OCI-LY1 (cell line): ENCODE data around the gene SULT1A3.
"Not testable (repeated sequence)": the region's sequence is repeated elsewhere in the genome, so short reads cannot be mapped to it uniquely, and the experiment has no call there.

Source experiments
- H2AFZ ChIP-seq: fragments of 200-600 bp; sonication (generic), shearing (Covaris generic); 2 replicates; pipeline ENCODE4 v1.6.0; 2014; ENCODE audit warnings: antibody characterized with exemption, mild to moderate bottlenecking, low read length
- H3F3A ChIP-seq: fragments of 200-600 bp; sonication (generic), shearing (Covaris generic); 2 replicates; pipeline ENCODE4 v1.6.0; 2014; ENCODE audit warnings: mild to moderate bottlenecking, antibody characterized with exemption, low read length, moderate library complexity; ENCODE audit not compliant: insufficient read depth
- H3K27ac ChIP-seq: fragments of 200-600 bp; sonication (generic); 2 replicates; pipeline ENCODE4 v1.5.1; 2014; ENCODE audit warnings: low read length, mixed run types, mild to moderate bottlenecking, low read depth; ENCODE audit not compliant: poor library complexity, severe bottlenecking
- H3K27me3 ChIP-seq: fragments of 200-600 bp; sonication (generic); 2 replicates; pipeline ENCODE4 v1.6.0; 2014; ENCODE audit warnings: antibody characterized with exemption, mild to moderate bottlenecking, low read length, moderate library complexity; ENCODE audit not compliant: insufficient read depth
- H3K36me3 ChIP-seq: fragments of 200-600 bp; sonication (generic); 2 replicates; pipeline ENCODE4 v1.6.1; 2014; ENCODE audit warnings: mild to moderate bottlenecking, antibody characterized with exemption, low read length, moderate library complexity, mixed read lengths; ENCODE audit not compliant: insufficient read depth
- H3K4me1 ChIP-seq: fragments of 200-600 bp; sonication (generic); 2 replicates; pipeline ENCODE4 v1.5.1; 2014; ENCODE audit warnings: mild to moderate bottlenecking, low read length, moderate library complexity; ENCODE audit not compliant: insufficient read depth, severe bottlenecking
- H3K4me2 ChIP-seq: fragments of 200-600 bp; sonication (generic), shearing (Covaris generic); 2 replicates; pipeline ENCODE4 v1.6.1; 2014; ENCODE audit warnings: low read length
- H3K4me3 ChIP-seq: fragments of 200-600 bp; sonication (generic); 2 replicates; pipeline ENCODE4 v1.5.1; 2014; ENCODE audit warnings: low read length, low read depth, mild to moderate bottlenecking, mixed read lengths; ENCODE audit not compliant: poor library complexity, severe bottlenecking
- H3K79me2 ChIP-seq: fragments of 200-600 bp; shearing (Covaris generic); 2 replicates; pipeline ENCODE4 v1.6.1; 2016; ENCODE audit warnings: mixed run types, low read length, mixed read lengths; ENCODE audit not compliant: insufficient read depth
- H3K9ac ChIP-seq: fragments of 200-600 bp; sonication (generic), shearing (Covaris generic); 2 replicates; pipeline ENCODE4 v1.6.1; 2014; ENCODE audit warnings: mild to moderate bottlenecking, low read length, mixed read lengths
- H3K9me2 ChIP-seq: fragments of 200-600 bp; sonication (generic), shearing (Covaris generic); 2 replicates; pipeline ENCODE4 v1.6.1; 2014; ENCODE audit warnings: low read depth, mild to moderate bottlenecking, low read length, mixed read lengths
- H3K9me3 ChIP-seq: fragments of 200-600 bp; shearing (Covaris generic); 2 replicates; pipeline ENCODE4 v1.6.1; 2014; ENCODE audit warnings: low read length, mixed read lengths
- H4K20me1 ChIP-seq: fragments of 200-600 bp; sonication (generic), shearing (Covaris generic); 2 replicates; pipeline ENCODE4 v1.6.0; 2016; ENCODE audit warnings: mild to moderate bottlenecking, low read length; ENCODE audit not compliant: insufficient read depth
- EZH2 ChIP-seq: fragments of 200-600 bp; sonication (generic), shearing (Covaris generic); IDR thresholded peaks from 2 replicates; pipeline ENCODE4 v1.8.0; 2017; ENCODE audit warnings: borderline replicate concordance, mixed run types, mild to moderate bottlenecking, antibody characterized with exemption, low read length, moderate library complexity, mixed read lengths
- TF ChIP-seq, protein P1 (sequence below): fragments of 200-600 bp; sonication (generic), shearing (Covaris generic); IDR thresholded peaks from 2 replicates; pipeline ENCODE4 v1.5.1; 2017; ENCODE audit warnings: mild to moderate bottlenecking, antibody characterized with exemption, low read length, moderate library complexity, mixed read lengths

The SULT1A3 gene

DNA sequence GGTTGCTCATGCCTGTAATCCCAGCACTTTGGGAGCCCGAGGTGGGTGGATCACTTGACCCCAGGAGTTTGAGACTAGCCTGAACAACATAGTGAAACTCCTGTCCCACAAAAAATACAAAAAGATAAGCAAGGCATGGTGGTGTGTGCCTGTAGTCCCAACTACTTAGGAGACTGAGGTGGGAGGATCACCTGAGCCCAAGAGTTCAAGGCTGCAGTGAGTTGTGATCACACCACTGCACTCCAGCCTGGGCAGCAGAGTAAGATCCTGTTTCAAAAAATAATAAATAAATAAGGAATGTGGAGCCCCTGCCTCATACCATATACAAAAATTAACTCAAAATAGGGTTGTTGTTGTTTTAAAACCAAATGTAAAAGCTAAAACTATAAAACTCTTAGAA lies 41.8 kb upstream of the SULT1A3 start:
- Histone ChIP-seq H3F3A (no peaks in the 10 kb centered on the region), H3K9me2 (no peaks in the 10 kb centered on the region), H3K27me3 (no peaks in the 10 kb centered on the region), H3K9me3 (no peaks in the 10 kb centered on the region), H3K4me2 (no peak overlapping the region), H4K20me1 (no peaks in the 10 kb centered on the region), H3K4me3 (no peak overlapping the region), H3K4me1 (peaks cover 6% of the 10 kb centered on the region), H3K27ac (no peak overlapping the region), H3K9ac (no peak overlapping the region), H3K79me2 (no peaks in the 10 kb centered on the region), H3K36me3 (no peaks in the 10 kb centered on the region), H2AFZ (no peak overlapping the region)
- TF ChIP-seq, protein P1, sequence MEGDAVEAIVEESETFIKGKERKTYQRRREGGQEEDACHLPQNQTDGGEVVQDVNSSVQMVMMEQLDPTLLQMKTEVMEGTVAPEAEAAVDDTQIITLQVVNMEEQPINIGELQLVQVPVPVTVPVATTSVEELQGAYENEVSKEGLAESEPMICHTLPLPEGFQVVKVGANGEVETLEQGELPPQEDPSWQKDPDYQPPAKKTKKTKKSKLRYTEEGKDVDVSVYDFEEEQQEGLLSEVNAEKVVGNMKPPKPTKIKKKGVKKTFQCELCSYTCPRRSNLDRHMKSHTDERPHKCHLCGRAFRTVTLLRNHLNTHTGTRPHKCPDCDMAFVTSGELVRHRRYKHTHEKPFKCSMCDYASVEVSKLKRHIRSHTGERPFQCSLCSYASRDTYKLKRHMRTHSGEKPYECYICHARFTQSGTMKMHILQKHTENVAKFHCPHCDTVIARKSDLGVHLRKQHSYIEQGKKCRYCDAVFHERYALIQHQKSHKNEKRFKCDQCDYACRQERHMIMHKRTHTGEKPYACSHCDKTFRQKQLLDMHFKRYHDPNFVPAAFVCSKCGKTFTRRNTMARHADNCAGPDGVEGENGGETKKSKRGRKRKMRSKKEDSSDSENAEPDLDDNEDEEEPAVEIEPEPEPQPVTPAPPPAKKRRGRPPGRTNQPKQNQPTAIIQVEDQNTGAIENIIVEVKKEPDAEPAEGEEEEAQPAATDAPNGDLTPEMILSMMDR = no peak
- no peak for TF ChIP-seq EZH2

DNA sequence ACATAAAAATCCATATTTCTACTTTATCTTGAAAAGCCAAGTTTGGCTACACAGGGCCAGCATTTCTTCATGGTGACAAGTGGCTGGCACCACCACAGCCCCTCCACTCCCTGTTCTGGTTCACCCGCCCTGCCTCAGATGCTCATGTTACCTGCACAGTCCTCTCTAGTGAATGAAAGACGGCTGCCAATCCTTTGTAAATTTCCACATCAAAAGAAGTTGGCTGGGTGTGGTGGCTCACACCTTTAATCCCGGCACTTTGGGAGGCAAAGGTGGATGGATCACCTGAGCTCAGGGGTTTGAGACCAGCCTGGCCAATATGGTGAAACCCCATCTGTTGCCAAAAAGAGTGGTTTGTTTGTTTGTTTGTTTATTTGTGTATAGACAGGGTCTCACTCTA lies 35.5 kb upstream of the SULT1A3 start:
- H3K4me3 ChIP-seq = no peak overlapping the region
- no peaks in the 10 kb centered on the region for H4K20me1 ChIP-seq
- H3K27ac ChIP-seq = no peak overlapping the region
- no peaks in the 10 kb centered on the region for H3F3A ChIP-seq
- no peak overlapping the region for H2AFZ ChIP-seq
- no peaks in the 10 kb centered on the region for H3K36me3 ChIP-seq
- no peaks in the 10 kb centered on the region for H3K9me2 ChIP-seq
- TF ChIP-seq EZH2 = no peak
- TF ChIP-seq, protein P1 = no peak
- H3K27me3 ChIP-seq = no peaks in the 10 kb centered on the region
- no peak overlapping the region for H3K9ac ChIP-seq
- H3K4me1 ChIP-seq = peaks cover 13% of the 10 kb centered on the region
- no peak overlapping the region for H3K4me2 ChIP-seq
- H3K9me3 ChIP-seq = no peaks in the 10 kb centered on the region
- H3K79me2 ChIP-seq = no peaks in the 10 kb centered on the region

DNA sequence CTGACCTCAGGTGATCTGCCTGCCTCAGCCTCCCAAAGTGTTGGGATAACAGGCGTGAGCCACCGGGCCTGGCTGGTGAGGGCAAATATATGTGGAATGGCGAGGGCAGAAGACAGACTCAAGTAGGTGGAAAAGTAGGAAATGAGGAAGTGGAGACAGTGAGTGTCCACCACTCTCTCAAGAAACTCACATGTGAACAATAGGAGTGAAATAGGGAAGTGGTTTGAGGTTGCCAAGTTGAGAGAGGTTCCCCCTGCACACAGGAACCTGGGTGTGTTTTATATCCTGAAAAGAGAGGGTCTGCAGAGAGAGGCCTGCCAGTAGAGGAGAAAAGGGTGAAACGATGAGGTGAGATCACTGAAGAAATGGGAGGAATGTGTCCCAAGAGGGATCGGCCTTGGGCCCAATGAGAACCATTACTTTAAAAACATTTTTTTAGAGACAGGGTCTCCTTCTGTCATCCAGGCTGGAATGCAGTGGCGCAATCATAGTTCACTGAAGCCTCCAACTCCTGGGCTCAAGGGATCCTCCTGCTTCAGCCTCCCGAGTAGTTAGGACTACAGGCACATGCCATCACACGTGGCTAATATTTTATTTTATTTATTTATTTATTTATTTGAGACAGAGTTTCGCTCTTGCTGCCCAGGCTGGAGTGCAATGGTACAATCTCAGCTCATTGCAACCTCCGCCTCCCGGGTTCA lies 32.7 kb upstream of the SULT1A3 start:
- Histone ChIP-seq H2AFZ (no peak overlapping the region), H3K27ac (no peak overlapping the region), H3K9me3 (no peaks in the 10 kb centered on the region), H3K9me2 (no peaks in the 10 kb centered on the region), H3K9ac (no peak overlapping the region), H3F3A (no peaks in the 10 kb centered on the region), H3K4me1 (peaks cover 7% of the 10 kb centered on the region), H3K36me3 (no peaks in the 10 kb centered on the region), H3K4me3 (no peak overlapping the region), H3K27me3 (no peaks in the 10 kb centered on the region), H3K79me2 (no peaks in the 10 kb centered on the region), H3K4me2 (no peak overlapping the region), H4K20me1 (no peaks in the 10 kb centered on the region)
- TF ChIP-seq EZH2 = no peak
- TF ChIP-seq, protein P1 = no peak

DNA sequence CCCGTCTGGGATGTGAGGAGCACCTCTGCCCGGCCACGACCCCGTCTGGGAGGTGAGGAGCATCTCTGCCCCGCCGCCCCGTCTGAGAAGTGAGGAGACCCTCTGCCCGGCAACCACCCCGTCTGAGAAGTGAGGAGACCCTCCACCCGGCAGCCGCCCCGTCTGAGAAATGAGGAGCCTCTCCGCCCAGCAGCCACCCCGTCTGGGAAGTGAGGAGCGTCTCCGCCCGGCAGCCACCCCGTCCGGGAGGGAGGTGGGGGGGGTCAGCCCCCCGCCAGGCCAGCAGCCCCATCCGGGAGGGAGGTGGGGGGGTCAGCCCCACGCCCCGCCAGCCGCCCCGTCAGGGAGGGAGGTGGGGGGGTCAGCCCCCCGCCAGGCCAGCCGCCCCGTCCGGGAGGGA lies 30.3 kb upstream of the SULT1A3 start:
- not testable (repeated sequence) for H4K20me1 ChIP-seq, H3K36me3 ChIP-seq, H2AFZ ChIP-seq, H3K4me2 ChIP-seq, H3K9me3 ChIP-seq, H3K4me1 ChIP-seq, H3K9me2 ChIP-seq, H3K4me3 ChIP-seq, H3F3A ChIP-seq, H3K27me3 ChIP-seq, H3K79me2 ChIP-seq, H3K9ac ChIP-seq, H3K27ac ChIP-seq

DNA sequence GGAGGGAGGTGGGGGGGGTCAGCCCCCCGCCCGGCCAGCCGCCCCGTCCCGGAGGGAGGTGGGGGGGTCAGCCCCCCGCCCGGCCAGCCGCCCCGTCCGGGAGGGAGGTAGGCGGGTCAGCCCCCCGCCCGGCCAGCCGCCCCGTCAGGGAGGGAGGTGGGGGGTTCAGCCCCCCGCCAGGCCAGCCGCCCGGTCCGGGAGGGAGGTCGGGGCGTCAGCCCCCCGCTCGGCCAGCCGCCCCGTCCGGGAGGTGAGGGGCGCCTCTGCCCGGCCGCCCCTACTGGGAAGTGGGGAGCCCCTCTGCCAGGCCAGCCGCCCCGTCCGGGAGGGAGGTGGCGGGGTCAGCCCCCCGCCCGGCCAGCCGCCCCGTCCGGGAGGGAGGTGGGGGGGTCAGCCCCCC lies 29.6 kb upstream of the SULT1A3 start:
- H4K20me1 ChIP-seq, H3K36me3 ChIP-seq, H3K9me3 ChIP-seq, H3K27me3 ChIP-seq, H2AFZ ChIP-seq, H3K9ac ChIP-seq, H3K27ac ChIP-seq, H3K9me2 ChIP-seq, H3K4me2 ChIP-seq, H3K79me2 ChIP-seq, H3K4me3 ChIP-seq, H3F3A ChIP-seq, H3K4me1 ChIP-seq: not testable (repeated sequence)
